Kidney (tissue), 14 donors: ENCODE results near the gene RBMS1. TPM values are rescaled to one million over a fixed set of nuclear protein-coding genes. Genes with fewer than 3 reads are reported as not detected.

Experiments
- DNase-seq, 5 donors: peaks; one replicate each; pipeline ENCODE4 v3.0.0-alpha.2; 2013 to 2020
- FAIRE-seq: peaks from 2 replicates; lab custom pipeline; 2012; peaks lifted over from hg19 to GRCh38; lab: Jason Lieb, UNC
- H3K27ac ChIP-seq, 2 donors: one replicate each; pipeline ENCODE4 v1.7.0; 2013; ENCODE audit warnings: low read depth in 2 of 2, low read length in 2 of 2, inconsistent platforms in 1 of 2
- H3K27me3 ChIP-seq: one replicate; pipeline ENCODE4 v1.7.1; 2013; ENCODE audit warnings: low read length, inconsistent platforms; ENCODE audit not compliant: control insufficient read depth, insufficient read depth
- H3K36me3 ChIP-seq, 3 donors: one replicate each; pipeline versions ENCODE4 v1.7.0 to v1.7.1; 2013; ENCODE audit warnings: low read length in 3 of 3, control low read depth in 1 of 3, inconsistent platforms in 1 of 3; ENCODE audit not compliant: insufficient read depth in 3 of 3, control insufficient read depth in 2 of 3
- H3K4me1 ChIP-seq, 3 donors: one replicate each; pipeline versions ENCODE4 v1.7.0 to v1.7.1; 2013; ENCODE audit warnings: low read length in 3 of 3, inconsistent platforms in 1 of 3, low read depth in 1 of 3; ENCODE audit not compliant: control insufficient read depth in 2 of 3, insufficient read depth in 2 of 3
- H3K4me3 ChIP-seq, 3 donors: one replicate each; pipeline versions ENCODE4 v1.7.0 to v1.8.1; 2013; ENCODE audit warnings: low read length in 3 of 3, control low read depth in 1 of 3, inconsistent platforms in 1 of 3
- H3K9ac ChIP-seq, 3 donors: one replicate each; pipeline versions ENCODE4 v1.7.0 to v1.7.1; 2013; ENCODE audit warnings: low read length in 3 of 3, control low read depth in 1 of 3, inconsistent platforms in 1 of 3
- H3K9me3 ChIP-seq, 3 donors: one replicate each; pipeline versions ENCODE4 v1.7.0 to v1.7.1; 2013; ENCODE audit warnings: low read length in 3 of 3, control low read depth in 1 of 3, inconsistent platforms in 1 of 3; ENCODE audit not compliant: control insufficient read depth in 2 of 3, insufficient read depth in 1 of 3
- CTCF ChIP-seq: IDR thresholded peaks from 3 replicates; pipeline ENCODE4 v1.5.1; 2012; ENCODE audit warnings: mild to moderate bottlenecking, moderate library complexity, borderline replicate concordance; ENCODE audit not compliant: insufficient read depth; ENCODE audit errors: extremely low read depth
- intact Hi-C: fragments of 100-400 bp; cut with DNase I; formaldehyde crosslinking; loops from one replicate; pipeline ENCODE4 v1.11.1; 2022
- polyA plus RNA-seq: library from polyadenylated mRNA; stranded (reverse); fragments of 350-450 nt; fragmentation: Illumina TruSeq; extraction: RNeasy Lipid Tissue Mini Kit (QIAGEN cat#74804); gene quantifications from one replicate; pipeline ENCODE4 v1.2.3, GENCODE V29; 2014; ENCODE audit warnings: low read depth, low replicate concordance; ENCODE audit not compliant: insufficient read depth
- total RNA-seq: library from RNA; stranded (reverse); fragmentation: NEBNext Ultra II Directional; extraction: Animal tissue kit (Norgen Biotek cat#: 25700); gene quantifications from one replicate; pipeline ENCODE4 v1.2.1, GENCODE V29; 2021
- donor health status: control.
- donor health status: control.
- donor health status: control.
- donor health status: control.
- donor health status: control.
- donor health status: DM: yes; HTN: yes; CAD: no.
- donor health status: Normal renal cell carcinoma (clear cell type).

The RBMS1 gene
- total and polyA plus RNA-seq, 2 donors from 2014 or later: 25.6 to 94.8 TPM

- no peak overlapping the region for H3K27ac ChIP-seq
- H3K27me3 ChIP-seq: no peaks in the 10 kb centered on the region
- peaks cover 4 to 43% (median 20%) of the 10 kb centered on the region in 3 donors for H3K36me3 ChIP-seq
- no peak overlapping the region for H3K4me3 ChIP-seq
- H3K9ac ChIP-seq: no peak overlapping the region
- intact Hi-C loops: no loop called here
- FAIRE-seq (no peak), DNase-seq (peak in 3 of 5 donors; percentile 34 to 39 (median 39))
- H3K9me3 ChIP-seq: no peaks in the 10 kb centered on the region
- H3K4me1 ChIP-seq: peaks cover 0 to 12% (median 7%) of the 10 kb centered on the region in 3 donors
- no peak for TF ChIP-seq CTCF
Observed at GRCh38 chr2:160295519-160296207, 197.9 kb downstream of the RBMS1 start.

GRCh38 chr2:160294889-160295288, 198.7 kb downstream of the RBMS1 start:
- H3K27ac ChIP-seq: no peak overlapping the region
- H3K9me3 ChIP-seq: no peaks in the 10 kb centered on the region
- FAIRE-seq (no peak), DNase-seq (no peak)
- H3K4me1 ChIP-seq: peaks cover 0 to 12% (median 9%) of the 10 kb centered on the region in 3 donors
- TF ChIP-seq CTCF: no peak
- intact Hi-C loops: no loop called here
- H3K27me3 ChIP-seq: no peaks in the 10 kb centered on the region
- peaks cover 5 to 37% (median 18%) of the 10 kb centered on the region in 3 donors for H3K36me3 ChIP-seq
- no peak overlapping the region for H3K9ac ChIP-seq
- no peak overlapping the region for H3K4me3 ChIP-seq

GRCh38 chr2:160294339-160294803, 199.2 kb downstream of the RBMS1 start:
- H3K4me1 ChIP-seq: peaks cover 0 to 12% (median 9%) of the 10 kb centered on the region in 3 donors
- peak in 2 of 5 donors; percentile 51 to 61 for DNase-seq
- no peaks in the 10 kb centered on the region for H3K9me3 ChIP-seq
- peak overlapping the region in 1 of 2 donors; percentile 13 for H3K27ac ChIP-seq
- FAIRE-seq: no peak
- no peak overlapping the region for H3K4me3 ChIP-seq
- H3K27me3 ChIP-seq: no peaks in the 10 kb centered on the region
- intact Hi-C loops: no loop called here
- H3K9ac ChIP-seq: no peak overlapping the region
- H3K36me3 ChIP-seq: peaks cover 5 to 32% (median 15%) of the 10 kb centered on the region in 3 donors
- no peak for TF ChIP-seq CTCF
